SH-SY5Y (cell line): Measurements from ENCODE around the gene WNK3.

Experiments used
- GATA2 ChIP-seq: IDR thresholded peaks from 2 replicates; pipeline ENCODE4 v1.6.1; 2011; ENCODE audit warnings: mild to moderate bottlenecking, low read depth, low read length
- GATA3 ChIP-seq: IDR thresholded peaks from 2 replicates; pipeline ENCODE4 v1.6.1; 2011; ENCODE audit warnings: low read depth, mild to moderate bottlenecking, low read length, moderate library complexity

WNK3 gene

DNA sequence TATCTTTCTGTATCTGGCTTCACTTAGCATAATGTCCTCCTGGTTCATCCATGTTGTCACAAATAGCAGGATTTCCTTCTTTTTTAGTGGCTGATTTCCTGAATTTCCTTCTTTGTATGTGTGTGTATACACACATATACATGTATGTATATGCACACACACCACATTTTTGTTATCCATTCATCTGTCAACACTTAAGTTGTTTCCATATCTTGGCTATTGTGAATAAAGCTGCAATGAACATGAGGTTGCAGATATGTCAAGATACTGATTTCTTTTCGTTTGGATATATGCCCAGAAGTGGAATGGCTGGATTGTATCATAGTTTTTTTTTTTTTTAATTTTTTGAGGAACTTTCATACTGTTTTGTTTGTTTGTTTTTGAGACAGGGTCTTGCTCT lies 76.2 kb downstream of the WNK3 start:
- no peak for TF ChIP-seq GATA3
- no peak for TF ChIP-seq GATA2

DNA sequence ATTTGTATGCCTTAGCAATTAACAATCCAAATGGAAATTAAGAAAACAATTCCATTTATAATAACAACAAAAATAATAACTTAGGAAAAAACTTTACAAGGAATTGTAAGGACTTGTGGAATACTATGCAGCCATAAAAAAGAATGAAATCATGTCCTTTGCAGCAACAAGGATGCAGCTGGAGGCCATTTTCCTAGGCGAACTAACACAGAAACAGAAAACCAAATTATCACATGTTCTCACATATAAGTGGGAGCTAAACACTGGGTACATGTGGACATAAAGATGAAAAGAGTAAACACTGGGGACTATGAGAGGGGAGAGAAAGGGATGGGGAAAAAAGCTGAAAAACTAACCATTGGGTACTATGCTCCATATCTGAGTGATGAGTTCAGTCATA lies 77.4 kb downstream of the WNK3 start:
- TF ChIP-seq GATA3 = no peak
- TF ChIP-seq GATA2 = no peak

DNA sequence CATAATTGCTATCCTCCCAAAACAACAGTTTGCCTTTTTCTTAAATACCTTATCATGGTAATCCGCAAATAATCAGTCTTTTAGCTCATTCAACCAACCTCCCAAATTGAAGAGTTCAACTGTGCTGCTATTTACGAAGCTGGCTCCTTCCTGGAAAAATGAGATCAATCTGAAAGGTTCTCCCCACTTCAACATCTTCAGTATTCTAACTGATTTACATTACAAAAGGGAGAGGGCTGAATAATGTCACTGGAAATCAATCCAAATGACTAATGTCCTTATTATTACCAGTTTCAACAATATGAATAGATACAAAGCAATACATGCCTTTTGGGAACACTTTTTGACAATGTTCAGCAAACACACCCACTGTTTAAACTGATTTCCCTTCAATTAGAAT lies 86.2 kb downstream of the WNK3 start:
- no peak for TF ChIP-seq GATA2
- TF ChIP-seq GATA3 = no peak

DNA sequence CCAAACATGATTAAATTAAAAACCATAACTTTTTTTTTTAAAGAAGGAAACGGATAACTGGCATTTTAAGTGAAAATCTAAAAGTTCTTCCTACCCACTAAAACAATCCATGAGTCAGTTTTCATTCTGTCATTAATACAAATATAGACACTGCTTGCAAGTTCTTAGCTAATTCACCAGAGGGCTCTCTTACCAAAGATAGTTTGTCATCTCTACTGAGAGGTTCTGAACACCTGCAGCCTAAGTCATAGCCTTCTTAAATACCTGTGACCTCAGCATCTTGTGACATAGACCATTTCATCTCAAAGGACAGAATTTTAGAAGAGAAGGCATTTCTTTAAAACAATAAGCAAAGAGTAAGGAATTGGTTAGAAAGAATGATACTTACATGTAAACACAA lies 109.5 kb downstream of the WNK3 start:
- no peak for TF ChIP-seq GATA3
- TF ChIP-seq GATA2 = no peak

DNA sequence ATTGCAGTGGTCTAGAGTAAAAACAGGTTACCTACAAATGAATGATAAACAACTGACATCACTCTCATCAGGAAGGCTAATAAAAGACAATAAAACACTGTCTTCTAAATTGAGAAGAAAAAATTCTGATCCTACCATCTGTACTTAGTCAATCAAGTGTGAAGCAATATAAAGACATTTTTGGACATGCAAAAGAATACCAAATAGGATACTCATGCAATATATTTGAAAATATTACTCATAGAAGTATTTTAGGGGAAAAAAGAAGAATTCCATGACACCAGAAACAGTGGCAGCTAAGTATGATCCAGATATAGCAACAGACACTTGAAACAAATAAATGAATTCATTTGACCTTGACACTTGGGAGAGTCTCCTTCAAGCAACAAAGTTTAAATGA lies 111.0 kb downstream of the WNK3 start:
- TF ChIP-seq GATA2 (no peak), GATA3 (no peak)

DNA sequence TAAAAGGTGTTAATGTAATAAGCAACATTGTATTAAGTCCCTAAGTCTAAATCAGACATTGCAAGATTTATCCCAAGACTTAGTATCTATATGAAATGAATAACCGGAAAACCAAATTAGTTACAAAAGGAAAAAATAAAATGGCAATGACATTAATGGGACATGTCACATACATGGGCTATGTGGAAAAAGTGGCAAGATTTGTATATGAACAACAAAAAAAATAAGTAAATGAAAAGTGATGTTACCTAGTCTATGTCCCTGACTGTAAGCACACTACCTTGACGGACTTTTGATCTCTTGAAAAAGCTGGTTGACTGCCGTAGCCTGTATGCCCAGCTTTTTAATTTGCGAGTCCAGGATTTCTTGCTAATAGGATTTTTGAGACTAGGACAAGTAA lies 119.3 kb downstream of the WNK3 start:
- TF ChIP-seq GATA3 = no peak
- TF ChIP-seq GATA2 = no peak

DNA sequence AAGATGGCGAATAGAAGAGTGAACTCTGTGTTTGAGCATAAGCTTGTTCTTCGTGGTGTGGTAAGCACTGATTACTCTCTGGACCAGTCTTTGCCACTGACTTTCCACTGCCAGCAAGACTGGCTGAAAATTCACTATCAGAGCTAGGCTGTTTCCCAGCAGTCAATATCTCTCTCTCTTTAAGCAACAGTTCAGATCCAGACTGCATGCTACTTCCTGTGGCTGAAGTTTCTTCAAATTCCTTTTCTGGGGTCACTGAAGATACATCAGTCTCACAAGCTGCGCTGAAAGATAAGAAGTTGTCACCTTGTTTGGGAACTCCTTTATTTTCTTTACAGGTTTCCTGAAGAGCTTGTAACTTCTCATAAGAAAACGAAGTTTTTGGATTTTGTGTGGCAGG lies 120.8 kb downstream of the WNK3 start:
- no peak for TF ChIP-seq GATA2
- no peak for TF ChIP-seq GATA3

DNA sequence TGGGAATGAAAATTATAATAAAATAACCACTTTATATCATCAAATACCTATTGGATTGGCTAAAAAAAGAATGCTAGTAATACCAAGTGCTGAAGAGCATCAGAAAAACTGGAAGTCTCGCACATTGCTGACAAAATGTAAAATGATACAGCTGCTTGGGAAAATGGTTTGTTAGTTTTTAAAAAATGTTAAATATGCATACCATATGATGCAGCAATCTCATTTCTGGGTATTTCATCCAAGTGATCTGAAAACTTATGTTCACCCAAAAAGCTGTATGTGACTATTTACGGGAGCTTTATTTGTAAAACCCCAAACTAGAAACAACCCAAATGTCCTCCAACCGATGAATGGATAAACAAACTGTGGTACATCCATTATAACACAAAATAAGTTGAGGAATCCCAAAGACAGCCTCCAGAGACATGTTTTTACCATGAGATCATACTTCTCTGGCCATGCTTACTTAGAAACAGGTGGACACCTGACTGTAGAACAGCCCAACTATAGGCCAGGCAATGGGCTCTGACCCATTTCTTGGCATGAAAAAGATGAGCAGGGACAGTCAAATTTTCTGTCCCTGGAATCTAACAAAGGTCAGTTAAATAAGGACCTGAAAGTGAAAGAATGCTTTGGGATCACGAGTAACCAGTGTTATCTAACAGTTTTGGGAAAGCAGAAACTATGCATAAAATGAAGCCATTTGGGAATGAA lies 127.3 kb downstream of the WNK3 start:
- no peak for TF ChIP-seq GATA3
- TF ChIP-seq GATA2 = no peak

DNA sequence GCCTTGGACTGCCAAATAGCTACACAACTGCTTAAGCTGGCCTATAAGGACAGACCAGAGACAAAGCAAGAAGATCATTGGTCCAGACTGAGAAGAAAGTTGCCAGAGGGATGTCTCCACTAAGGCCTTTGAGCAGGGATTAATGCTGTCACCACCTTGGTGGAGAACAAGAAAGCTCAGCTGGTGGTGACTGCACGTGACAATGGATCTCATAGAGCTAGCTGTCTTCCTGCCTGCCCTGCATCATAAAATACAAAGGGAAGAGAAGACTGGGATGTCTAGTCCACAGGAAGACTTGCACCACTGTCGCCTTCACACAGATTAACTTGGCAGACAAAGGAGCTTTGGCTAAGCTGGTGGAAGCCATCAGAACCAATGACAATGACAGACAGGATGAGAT lies 134.3 kb downstream of the WNK3 start:
- TF ChIP-seq GATA2 = no peak
- TF ChIP-seq GATA3 = no peak

DNA sequence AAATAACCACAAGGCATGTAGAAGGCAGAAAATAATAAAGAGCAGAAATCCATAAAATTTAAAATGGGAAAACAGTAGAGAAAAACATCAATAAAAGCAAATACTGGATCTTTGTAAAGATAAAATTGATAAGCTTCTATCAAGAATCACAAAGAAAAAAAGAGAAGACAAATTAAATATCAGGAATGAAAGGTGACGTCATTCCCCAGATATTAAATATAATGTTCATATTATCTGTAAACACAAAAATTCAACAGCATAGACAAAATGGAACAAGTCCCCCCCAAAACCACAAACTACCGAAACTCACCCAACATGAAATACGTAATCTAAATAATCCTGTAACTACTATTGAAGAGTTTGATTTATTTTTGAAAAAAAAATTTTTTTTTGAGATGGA lies 144.2 kb downstream of the WNK3 start:
- TF ChIP-seq GATA3 (no peak), GATA2 (no peak)

DNA sequence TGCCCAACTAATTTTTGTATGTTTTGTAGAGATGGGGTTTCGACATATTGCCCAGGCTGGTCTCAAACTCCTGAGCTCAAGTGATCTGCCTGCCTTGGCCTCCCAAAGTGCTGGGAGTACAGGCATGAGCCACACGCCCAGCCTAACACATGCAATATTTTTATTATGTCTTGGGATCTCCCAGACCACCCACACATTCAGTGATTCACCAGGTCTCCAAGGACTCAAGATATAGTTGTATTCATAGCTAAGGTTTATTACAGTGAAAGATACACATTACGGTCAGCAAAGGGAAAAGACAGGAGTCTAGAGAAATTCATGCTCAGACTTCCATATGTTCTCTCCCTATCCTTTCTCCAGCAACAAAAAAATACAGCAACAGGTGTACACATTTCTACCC lies 149.3 kb downstream of the WNK3 start:
- TF ChIP-seq GATA3 (no peak), GATA2 (no peak)

DNA sequence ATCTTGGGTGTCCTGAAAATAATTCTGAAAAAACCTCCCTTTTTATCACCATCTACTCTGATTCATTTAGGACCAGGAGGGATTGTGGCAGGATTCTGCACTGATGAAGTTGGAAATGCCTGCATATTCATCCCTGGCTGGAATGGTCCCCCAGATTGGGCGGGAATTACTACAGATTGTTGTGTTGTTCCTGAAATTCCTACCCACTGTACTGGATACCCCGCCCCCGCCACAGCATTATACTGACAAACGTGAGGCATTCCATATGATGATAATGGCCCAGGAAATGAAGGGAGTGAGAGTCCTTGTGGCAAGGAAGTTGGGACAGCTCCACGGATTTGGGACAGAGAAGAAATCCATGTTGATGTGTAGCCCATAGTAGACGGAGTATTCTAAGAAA lies 159.6 kb downstream of the WNK3 start:
- no peak for TF ChIP-seq GATA2
- no peak for TF ChIP-seq GATA3

DNA sequence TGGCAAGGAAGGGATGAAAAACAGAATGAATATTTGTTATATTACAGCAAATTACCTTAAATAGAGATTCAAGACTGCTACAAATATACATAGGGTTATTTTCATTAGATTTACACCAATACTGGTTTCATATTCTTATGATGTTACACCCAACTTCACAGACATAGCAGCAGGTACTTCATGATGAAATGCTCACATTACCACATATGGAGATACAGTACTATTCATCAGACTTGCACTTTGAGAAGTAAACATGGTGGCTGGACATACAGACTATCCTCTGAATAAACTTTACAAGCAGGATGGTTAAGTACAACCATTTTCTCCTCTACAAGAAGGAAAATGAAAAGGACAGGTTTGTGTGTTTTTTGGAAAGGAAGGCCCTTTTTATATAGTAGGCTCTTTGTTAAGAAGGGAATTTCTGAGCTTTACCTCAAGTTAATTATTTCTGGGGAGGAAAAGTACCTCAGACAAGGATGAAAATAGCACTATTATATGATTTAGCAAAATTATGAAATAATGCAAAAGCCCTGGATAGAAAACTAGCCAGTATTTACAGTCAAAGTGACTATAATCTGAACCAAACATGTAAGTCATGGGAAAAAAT lies 162.8 kb downstream of the WNK3 start:
- TF ChIP-seq GATA3 (no peak), GATA2 (no peak)

DNA sequence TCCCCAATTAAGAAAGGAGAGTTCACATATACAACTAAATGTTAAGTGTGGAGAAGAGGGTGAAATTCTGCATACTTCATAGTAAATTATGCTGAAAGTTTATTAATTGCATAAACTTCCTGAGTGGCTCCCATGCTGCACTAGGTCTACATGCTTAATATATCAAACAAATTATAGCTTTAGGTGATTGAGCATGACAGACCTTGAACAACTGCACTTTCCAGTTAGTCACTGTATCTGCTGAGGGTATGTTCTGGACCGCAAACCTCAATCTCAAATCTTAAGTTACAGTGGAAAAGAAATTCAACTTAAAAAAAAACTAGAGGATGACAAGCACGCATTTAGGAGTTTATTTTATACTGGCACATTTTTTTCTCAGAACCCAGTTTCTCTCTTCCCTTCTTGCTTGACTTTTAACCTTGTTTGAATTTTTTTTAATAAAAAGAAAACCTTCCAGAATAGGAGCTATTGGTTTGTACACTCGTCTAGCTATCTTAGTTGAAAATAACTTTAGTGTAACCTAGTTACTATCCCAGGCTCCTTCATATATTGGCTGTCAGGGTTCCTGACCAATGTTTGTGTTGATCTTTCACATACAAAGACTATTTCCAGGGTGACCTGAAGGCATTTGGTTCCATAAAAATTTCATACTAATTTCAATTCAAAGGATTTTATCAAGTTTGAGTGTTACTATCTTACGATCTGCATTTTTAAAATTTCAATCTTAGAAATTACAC lies 164.6 kb downstream of the WNK3 start:
- TF ChIP-seq GATA2 (no peak), GATA3 (no peak)

DNA sequence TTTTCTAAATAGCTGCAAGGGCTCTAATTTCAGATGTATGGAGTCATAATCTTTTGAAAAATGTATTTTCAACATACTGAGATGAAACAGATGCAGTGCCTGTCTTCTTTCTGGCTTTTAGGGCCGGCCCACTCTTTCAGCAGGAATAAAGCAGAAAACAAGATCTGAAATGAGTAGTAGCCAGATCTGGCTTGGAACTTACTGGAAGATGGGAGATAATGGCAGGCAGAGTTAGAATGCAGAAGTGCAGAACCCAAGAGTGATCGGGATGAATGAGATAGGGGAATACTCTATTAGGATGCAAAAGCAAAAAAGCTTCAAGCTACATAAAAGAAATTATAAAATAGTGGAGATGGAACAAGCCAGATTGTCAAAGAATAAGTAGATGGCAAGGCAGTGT lies 173.4 kb downstream of the WNK3 start:
- no peak for TF ChIP-seq GATA3
- TF ChIP-seq GATA2 = peak; percentile 75
